HG03159 (cell line): Measurements from ENCODE around the gene ZBED1.
"Not testable (repeated sequence)": the region's sequence is repeated elsewhere in the genome, so short reads cannot be mapped to it uniquely, and the experiment has no call there.

ENCODE experiments used
- ATAC-seq: cut with Tn5 transposase; IDR thresholded peaks from one replicate; pipeline ENCODE4 v1.9.1; 2021; ENCODE audit warnings: mild to moderate bottlenecking, moderate library complexity; ENCODE audit not compliant: unreplicated experiment

ZBED1 gene

DNA sequence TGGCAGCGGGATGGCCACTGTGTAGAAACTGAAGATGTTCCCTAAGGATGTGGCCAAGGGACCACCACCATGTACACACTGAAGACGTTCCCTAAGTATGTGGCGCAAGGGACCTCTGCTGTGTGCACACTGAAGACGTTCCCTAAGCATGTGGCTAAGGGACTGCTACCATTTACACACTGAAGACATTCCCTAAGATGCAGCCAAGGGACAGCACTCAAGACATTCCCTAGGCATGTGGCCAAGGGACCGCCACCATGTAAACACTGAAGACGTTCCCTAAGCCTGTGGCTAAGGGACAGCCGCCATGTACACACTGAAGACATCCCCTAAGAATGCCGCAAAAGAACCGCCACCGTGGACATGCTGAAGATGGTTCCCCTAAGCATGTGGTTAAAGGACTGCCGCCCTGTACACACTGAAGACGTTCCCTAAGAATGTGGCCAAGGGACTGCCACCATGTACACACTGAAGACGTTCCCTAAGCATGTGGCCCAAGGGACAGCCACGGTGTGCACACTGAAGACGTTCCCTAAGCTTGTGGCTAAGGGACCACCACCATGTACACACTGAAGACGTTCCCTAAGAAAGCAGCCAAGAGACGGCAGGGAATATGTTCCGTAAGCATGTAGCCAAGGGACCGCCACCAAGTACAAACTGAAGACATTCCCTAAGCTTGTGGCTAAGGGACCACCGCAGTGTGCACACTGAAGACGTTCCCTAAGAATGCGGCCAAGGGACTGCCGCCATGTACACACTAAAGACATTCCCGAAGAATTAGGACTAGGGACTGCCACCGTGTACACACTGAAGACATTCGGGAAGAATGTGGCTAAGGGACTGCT, 43.3 kb downstream of the ZBED1 start:
- no peak for ATAC-seq

DNA sequence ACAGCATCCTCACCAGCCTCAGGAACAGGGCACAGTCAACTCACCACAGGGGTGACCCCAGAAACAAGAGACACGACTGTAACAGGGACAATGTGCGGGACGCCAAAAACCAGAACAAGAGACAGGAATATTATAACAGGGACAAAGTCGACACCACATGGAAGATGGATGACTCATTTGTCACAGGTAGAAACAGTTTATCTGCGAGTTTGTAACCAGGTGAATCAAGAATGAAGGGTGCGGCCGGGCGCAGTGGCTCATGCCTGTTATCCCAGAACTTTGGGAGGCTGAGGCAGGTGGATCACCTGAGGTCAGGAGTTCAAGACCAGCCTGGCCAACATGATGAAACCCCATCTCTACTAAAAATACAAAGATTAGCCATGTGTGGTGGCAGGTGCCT, 44.7 kb downstream of the ZBED1 start:
- ATAC-seq: not testable (repeated sequence)

GRCh38 chrX:2454620-2455019, 46.2 kb downstream of the ZBED1 start:
- ATAC-seq: not testable (repeated sequence)

DNA sequence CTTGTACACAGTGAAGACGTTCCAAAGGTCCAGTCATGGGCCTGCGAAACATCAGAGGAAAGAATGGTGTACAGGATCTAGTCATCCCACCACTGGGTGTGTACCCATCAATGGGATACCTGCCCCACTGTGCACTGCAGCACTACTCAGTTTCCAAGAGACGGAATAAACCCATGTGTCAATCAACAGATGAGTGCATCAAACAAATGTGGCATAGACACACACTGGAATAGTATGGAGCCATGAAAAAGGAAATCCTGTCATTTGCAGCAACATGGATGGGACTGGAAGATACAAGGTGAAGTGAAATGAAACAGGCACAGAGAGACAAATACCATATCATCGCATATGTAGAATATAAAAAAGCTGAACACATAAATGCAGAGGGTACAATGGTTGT, 48.0 kb downstream of the ZBED1 start:
- ATAC-seq: no peak

DNA sequence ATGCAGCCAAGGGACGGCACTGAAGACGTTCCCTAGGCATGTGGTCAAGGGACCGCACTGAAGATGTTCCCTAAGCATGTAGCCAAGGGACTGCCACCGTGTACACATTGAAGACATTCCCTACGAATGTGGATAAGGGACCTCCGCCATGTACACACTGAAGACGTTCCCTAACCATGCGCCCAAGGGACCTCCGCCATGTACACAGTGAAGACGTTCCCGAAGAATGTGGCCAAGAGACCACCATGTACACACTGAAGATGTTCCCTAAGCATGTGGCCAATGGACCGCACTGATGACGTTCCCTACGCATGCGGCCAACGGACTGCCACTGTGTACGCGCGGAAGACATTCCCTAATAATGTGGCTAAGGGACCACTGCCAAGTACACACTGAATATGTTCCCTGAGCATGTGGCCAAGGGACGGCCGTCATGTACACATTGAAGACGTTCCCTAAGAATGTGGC, 48.4 kb downstream of the ZBED1 start:
- no peak for ATAC-seq

DNA sequence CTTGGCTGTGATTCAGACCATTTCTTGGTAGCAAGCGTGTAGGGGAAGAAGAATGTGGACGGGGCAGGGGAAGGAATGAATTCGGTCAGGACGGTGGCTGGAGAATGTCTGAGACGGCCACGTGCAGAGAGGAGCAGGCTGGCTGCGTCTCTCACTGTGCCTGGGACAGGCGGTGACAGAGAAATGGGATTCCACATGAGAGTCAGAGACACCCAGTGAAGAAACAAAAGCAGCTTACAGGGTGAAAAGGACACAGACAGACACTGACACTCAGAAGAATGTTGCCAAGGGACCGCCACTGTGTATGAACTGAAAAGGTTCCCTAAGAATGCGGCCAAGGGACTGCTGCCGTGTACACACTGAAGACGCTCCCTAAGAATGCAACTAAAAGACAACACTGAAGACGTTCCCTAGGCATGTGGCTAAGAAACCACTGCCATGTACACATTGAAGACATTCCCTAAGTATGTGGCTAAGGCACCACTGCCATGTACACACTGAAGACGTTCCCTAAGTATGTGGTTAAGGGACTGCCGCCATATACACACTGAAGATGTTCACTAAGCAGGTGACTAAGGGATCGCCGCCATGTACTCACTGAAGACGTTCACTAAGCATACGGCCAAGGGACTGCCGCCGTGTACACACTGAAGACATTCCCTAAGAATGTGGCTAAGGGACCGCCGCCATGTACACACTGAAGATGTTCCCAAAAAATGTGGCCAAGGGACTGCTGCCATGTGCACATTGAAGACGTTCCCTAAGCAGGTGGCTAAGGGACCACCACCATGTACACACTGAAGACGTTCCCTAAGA, 49.1 kb downstream of the ZBED1 start:
- ATAC-seq: no peak

GRCh38 chrX:2450681-2451080, 50.1 kb downstream of the ZBED1 start:
- ATAC-seq: no peak

DNA sequence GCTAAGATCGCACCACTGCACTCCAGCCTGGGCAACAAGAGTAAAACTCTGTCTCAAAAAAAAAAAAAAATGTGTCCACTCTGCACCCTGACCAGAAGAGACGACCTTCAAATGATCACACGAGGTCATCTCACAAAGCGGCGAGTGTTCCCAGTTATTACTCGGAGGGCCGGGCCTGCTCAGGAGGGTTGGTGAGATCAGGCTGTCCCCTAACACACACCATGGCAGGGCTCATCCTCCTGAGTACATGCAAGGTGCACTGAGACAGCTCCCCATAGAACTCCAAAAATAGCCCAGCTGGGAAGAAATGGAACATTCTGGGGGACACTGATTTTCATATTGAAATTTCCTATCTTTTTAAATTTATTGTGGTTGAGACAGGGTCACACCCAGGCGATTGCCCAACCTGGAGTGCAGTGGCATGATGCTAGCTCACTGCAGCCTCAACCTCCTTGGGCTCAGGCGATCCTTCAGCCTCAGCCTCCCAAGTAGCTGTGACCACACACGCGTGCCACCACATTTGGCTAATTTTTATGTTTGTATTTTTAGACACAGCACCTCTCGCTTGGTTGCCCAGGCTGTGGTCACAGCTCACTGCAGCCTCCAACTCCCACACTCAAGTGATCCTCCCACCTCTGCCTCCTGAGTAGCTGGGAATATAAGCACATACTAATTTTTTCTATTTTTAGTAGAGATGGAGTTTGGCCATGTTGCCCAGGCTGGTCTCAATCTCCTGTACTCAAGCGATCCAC, 51.5 kb downstream of the ZBED1 start:
- ATAC-seq: no peak

GRCh38 chrX:2447484-2447883, 53.3 kb downstream of the ZBED1 start:
- ATAC-seq: no peak

DNA sequence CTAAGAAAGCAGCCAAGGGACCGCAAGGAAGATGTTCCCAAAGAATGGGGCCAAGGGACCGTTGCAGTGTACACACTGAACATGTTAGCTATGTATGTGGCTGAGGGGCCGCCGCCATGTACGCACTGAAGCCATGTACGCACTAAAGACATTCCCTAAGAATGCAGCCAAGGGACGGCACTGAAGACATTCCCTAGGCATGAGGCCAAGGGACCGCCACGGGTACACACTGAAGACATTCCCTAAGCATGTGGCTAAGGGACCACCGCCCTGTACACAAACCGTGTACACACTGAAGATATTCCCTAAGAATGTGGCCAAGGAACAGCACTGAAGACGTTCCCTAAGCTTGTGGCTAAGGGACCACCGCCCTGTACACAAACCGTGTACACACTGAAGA, 54.0 kb downstream of the ZBED1 start:
- ATAC-seq: no peak

- no peak for ATAC-seq
Observed at GRCh38 chrX:2445662-2446623, 54.8 kb downstream of the ZBED1 start.

GRCh38 chrX:2442694-2443093, 58.1 kb downstream of the ZBED1 start:
- no peak for ATAC-seq

GRCh38 chrX:2441466-2441865, 59.3 kb downstream of the ZBED1 start:
- ATAC-seq: no peak

DNA sequence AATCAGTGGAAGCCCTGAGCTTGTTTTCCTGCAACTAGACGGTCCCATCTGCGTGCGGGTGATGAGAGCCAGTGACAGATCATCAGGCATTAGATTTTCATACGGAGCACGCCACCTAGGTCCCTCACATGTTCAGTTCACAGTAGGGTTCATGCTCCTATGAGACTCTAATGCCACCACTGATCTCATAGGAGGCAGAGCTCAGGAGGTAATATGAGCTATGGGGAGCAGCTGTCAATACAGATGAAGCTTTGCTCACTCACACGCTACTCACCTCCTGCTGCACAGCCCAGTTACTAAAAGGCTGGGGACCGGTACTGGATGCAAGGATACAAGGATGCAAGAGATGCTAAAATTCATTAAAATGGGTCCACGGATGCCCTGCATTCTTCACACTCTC, 61.2 kb downstream of the ZBED1 start:
- no peak for ATAC-seq
